Adrenal gland (tissue), 5 donors: Measurements from ENCODE around the gene MUC21.

Experiments
- CTCF ChIP-seq, 6 experiments: fragments of 450-650 bp in 4 of 6; fragments of 200-600 bp in 2 of 6; sonication (generic) in 1 of 6; IDR thresholded peaks; 1 replicate in 5 of 6; 2 replicates in 1 of 6; pipeline versions ENCODE4 v1.5.1 to v1.8.0; 2016 to 2021; ENCODE audit warnings: antibody characterized with exemption in 6 of 6, mild to moderate bottlenecking in 2 of 6, moderate library complexity in 1 of 6
- POLR2A ChIP-seq, 2 donors: fragments of 450-650 bp; IDR thresholded peaks; one replicate each; pipeline ENCODE4 v1.6.1; 2017; ENCODE audit warnings: antibody characterized with exemption in 2 of 2, mild to moderate bottlenecking in 2 of 2, moderate library complexity in 1 of 2
- donor health status: DM: no; HTN: no; CAD: no.

GRCh38 chr6:31035862-31036497, 52.5 kb downstream of the MUC21 start:
- TF ChIP-seq CTCF (IDR thresholded peaks at IDR 0.05) (no peak), POLR2A (IDR thresholded peaks at IDR 0.05) (no peak)
